ENCODE results near the gene SELENON. TPM values are rescaled to one million over a fixed set of nuclear protein-coding genes. Genes with fewer than 3 reads are reported as not detected.

Gene SELENON
- total RNA-seq, 1 experiment from 2014 or later: 57.2 TPM

DNA sequence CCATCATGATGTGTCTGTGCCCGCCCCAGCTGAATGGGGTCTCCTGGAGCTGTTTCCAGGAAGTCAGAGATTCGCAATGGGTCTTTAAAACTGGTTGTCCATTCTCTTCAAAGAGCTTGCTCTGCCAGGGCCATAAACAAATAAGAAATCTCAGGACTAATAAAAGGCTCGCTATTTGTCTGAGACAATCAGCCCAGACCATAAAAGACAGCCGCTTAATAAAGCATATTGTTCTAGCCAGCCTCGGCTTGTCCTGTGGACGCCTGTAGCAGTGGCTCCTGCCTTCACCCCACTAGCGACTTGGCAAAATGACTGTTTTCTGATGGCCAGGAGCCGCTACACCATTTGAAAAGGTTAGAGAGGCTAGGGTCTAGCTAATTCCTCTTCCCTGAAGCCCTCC lies 20.6 kb upstream of the SELENON start:
- ChIA-PET POLR2A (no interaction called here), CTCF (no interaction called here)
- H3K27ac ChIP-seq (ENCODE audit: low read length): no peak overlapping the region
- H3K9me3 ChIP-seq (ENCODE audit: control insufficient read depth, insufficient read depth, low read depth, low read length): no peaks in the 10 kb centered on the region
- TF ChIP-seq SIN3A (IDR thresholded peaks at IDR 0.05; ENCODE audit: borderline replicate concordance, insufficient read depth, low read depth, low read length): no peak
- TF ChIP-seq, protein P1, sequence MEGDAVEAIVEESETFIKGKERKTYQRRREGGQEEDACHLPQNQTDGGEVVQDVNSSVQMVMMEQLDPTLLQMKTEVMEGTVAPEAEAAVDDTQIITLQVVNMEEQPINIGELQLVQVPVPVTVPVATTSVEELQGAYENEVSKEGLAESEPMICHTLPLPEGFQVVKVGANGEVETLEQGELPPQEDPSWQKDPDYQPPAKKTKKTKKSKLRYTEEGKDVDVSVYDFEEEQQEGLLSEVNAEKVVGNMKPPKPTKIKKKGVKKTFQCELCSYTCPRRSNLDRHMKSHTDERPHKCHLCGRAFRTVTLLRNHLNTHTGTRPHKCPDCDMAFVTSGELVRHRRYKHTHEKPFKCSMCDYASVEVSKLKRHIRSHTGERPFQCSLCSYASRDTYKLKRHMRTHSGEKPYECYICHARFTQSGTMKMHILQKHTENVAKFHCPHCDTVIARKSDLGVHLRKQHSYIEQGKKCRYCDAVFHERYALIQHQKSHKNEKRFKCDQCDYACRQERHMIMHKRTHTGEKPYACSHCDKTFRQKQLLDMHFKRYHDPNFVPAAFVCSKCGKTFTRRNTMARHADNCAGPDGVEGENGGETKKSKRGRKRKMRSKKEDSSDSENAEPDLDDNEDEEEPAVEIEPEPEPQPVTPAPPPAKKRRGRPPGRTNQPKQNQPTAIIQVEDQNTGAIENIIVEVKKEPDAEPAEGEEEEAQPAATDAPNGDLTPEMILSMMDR (IDR thresholded peaks at IDR 0.05): no peak
- TF ChIP-seq POLR2AphosphoS5 (IDR thresholded peaks at IDR 0.05; ENCODE audit: low read depth, low read length): no peak
- no peak for TF ChIP-seq TCF7L2 (IDR thresholded peaks at IDR 0.05; ENCODE audit: low read depth, low read length)
- TF ChIP-seq, protein P2, sequence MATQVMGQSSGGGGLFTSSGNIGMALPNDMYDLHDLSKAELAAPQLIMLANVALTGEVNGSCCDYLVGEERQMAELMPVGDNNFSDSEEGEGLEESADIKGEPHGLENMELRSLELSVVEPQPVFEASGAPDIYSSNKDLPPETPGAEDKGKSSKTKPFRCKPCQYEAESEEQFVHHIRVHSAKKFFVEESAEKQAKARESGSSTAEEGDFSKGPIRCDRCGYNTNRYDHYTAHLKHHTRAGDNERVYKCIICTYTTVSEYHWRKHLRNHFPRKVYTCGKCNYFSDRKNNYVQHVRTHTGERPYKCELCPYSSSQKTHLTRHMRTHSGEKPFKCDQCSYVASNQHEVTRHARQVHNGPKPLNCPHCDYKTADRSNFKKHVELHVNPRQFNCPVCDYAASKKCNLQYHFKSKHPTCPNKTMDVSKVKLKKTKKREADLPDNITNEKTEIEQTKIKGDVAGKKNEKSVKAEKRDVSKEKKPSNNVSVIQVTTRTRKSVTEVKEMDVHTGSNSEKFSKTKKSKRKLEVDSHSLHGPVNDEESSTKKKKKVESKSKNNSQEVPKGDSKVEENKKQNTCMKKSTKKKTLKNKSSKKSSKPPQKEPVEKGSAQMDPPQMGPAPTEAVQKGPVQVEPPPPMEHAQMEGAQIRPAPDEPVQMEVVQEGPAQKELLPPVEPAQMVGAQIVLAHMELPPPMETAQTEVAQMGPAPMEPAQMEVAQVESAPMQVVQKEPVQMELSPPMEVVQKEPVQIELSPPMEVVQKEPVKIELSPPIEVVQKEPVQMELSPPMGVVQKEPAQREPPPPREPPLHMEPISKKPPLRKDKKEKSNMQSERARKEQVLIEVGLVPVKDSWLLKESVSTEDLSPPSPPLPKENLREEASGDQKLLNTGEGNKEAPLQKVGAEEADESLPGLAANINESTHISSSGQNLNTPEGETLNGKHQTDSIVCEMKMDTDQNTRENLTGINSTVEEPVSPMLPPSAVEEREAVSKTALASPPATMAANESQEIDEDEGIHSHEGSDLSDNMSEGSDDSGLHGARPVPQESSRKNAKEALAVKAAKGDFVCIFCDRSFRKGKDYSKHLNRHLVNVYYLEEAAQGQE (IDR thresholded peaks at IDR 0.05; ENCODE audit: insufficient read depth in 1 of 2, low read depth in 2 of 2, low read length in 1 of 2): no peak
- DNase-seq (ENCODE audit: low read depth, low spot score): no peak
- ATAC-seq: no peak
- intact Hi-C loops (cut with micrococcal nuclease; ENCODE audit: unreplicated experiment): no loop called here
- in situ Hi-C loops (cut with HindIII; ENCODE audit: low pct_unique_long_range_greater_than_20kb, low sequenced_read_pairs): no loop called here
- H3K36me3 ChIP-seq (ENCODE audit: control insufficient read depth, insufficient read depth, low read length): no peaks in the 10 kb centered on the region
- peaks cover 14% of the 10 kb centered on the region for H3K4me1 ChIP-seq (ENCODE audit: control insufficient read depth, insufficient read depth, low read length)
- no TSS peak for BruUV-seq (replicated peaks)
- H3K4me3 ChIP-seq (ENCODE audit: low read depth in 2 of 2, low read length in 2 of 2): no peak overlapping the region
- no peaks in the 10 kb centered on the region for H3K27me3 ChIP-seq (ENCODE audit: control insufficient read depth, insufficient read depth, low read length)

DNA sequence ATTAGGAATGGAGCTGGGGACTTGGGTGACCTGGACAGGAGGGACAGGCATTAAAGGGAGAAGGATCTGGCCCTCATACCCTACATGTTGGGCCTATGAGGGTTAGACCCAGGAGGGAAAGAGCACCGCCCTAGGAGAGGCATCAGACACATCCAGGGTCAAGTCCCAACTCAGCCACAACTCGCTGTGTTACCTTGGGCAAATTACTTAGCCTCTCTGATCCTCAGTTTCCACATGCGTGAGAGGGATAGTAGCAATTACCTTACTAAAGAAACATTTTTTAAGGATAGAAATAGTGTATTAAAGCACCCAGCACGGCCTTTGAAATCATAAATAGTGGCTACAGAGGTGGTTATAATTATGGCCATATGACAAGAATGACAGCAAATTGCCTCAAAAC lies 20.1 kb upstream of the SELENON start:
- CTCF ChIA-PET: interaction anchor here (0.5 kb wide), 1 partner anchor 14 kb away, joined by 4 read pairs; no protein-coding TSS in a partner anchor
- in situ Hi-C loops (cut with HindIII; ENCODE audit: low pct_unique_long_range_greater_than_20kb, low sequenced_read_pairs): no loop called here
- POLR2A ChIA-PET: no interaction called here

More for the DNA sequence above, 20.1 kb upstream of the SELENON start:
- intact Hi-C loops (cut with micrococcal nuclease; ENCODE audit: unreplicated experiment): no loop called here
- no peaks in the 10 kb centered on the region for H3K9me3 ChIP-seq (ENCODE audit: control insufficient read depth, insufficient read depth, low read depth, low read length)
- H3K4me3 ChIP-seq (ENCODE audit: low read depth in 2 of 2, low read length in 2 of 2): no peak overlapping the region
- no peaks in the 10 kb centered on the region for H3K27me3 ChIP-seq (ENCODE audit: control insufficient read depth, insufficient read depth, low read length)
- TF ChIP-seq TCF7L2 (IDR thresholded peaks at IDR 0.05; ENCODE audit: low read depth, low read length) (no peak), SIN3A (IDR thresholded peaks at IDR 0.05; ENCODE audit: borderline replicate concordance, insufficient read depth, low read depth, low read length) (no peak), POLR2AphosphoS5 (IDR thresholded peaks at IDR 0.05; ENCODE audit: low read depth, low read length) (no peak)
- TF ChIP-seq, protein P2 (IDR thresholded peaks at IDR 0.05; ENCODE audit: insufficient read depth in 1 of 2, low read depth in 2 of 2, low read length in 1 of 2): no peak
- TF ChIP-seq, protein P1 (IDR thresholded peaks at IDR 0.05): no peak
- no peaks in the 10 kb centered on the region for H3K36me3 ChIP-seq (ENCODE audit: control insufficient read depth, insufficient read depth, low read length)
- no peak for DNase-seq (ENCODE audit: low read depth, low spot score)
- BruUV-seq (replicated peaks): no TSS peak
- H3K4me1 ChIP-seq (ENCODE audit: control insufficient read depth, insufficient read depth, low read length): peaks cover 10% of the 10 kb centered on the region
- no peak for ATAC-seq
- H3K27ac ChIP-seq (ENCODE audit: low read length): no peak overlapping the region
